ENCODE results near the gene EDN3.

EDN3 gene

DNA sequence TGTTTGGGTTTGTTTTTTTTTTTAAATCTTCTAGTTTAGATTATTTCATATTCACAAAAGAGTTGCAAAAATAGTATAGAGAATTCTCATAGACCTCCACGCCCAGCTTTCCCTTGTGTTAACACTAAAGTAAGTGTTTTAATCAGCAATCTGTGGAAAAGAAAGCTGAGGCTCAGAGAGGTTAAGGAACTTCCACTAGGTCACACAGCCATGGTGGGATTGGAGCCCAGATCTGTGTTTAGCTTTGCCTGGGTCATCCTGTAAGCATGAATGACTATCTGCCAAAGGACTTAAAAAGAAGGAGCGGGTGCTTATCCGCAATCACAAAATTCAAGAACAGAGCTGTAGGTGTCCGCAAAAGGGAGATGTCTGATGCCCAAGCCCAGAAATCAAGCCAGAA is 60.5 kb downstream of the EDN3 start:
- DNase-seq (ENCODE audit: low read depth in 1 of 2, low spot score in 1 of 2) = no peak

DNA sequence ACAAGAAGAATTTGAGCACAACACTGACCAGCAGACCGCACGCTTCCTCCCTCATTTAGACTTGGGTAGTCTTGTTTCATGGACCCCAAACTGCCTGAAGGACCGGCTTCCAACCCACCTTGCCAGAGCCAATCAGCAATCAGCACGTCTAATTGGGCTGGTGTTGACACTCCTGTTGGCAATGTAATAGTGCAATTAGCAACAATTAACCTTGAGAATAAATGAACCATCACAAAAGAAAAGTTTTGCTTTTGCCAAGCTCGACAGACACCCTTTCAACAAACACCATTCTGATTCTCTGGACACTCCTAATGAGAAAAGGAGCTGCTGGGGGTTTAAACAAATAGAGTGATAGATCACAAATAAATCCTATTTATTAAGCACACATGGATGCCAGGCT is 61.0 kb downstream of the EDN3 start:
- no peak for DNase-seq (ENCODE audit: low read depth in 1 of 2, low spot score in 1 of 2)

- no peak for DNase-seq (ENCODE audit: low read depth in 1 of 2, low spot score in 1 of 2)
These were observed 62.7 kb downstream of the EDN3 start for GRCh38 chr20:59363101-59363500.

DNA sequence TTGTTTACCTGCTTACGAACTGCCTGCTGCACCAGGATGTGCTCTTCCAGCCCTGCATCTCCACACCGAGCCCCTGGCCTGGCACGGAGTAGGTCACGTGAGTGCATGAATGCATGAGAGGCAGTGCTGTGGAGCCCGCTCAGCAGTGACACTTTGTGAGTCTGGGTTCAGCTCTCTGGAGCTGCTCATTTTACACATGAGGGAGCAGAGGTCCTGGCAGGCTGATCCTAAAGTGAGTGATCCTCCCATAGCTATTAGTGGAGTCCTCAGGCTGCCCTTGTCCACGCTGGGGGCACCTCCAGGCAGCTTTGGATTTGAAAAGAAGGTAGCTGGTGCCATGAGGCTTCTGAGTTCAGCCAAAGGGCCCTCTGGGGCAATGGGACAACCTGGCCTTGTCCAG is 64.2 kb downstream of the EDN3 start:
- no peak for DNase-seq (ENCODE audit: low read depth in 1 of 2, low spot score in 1 of 2)

DNA sequence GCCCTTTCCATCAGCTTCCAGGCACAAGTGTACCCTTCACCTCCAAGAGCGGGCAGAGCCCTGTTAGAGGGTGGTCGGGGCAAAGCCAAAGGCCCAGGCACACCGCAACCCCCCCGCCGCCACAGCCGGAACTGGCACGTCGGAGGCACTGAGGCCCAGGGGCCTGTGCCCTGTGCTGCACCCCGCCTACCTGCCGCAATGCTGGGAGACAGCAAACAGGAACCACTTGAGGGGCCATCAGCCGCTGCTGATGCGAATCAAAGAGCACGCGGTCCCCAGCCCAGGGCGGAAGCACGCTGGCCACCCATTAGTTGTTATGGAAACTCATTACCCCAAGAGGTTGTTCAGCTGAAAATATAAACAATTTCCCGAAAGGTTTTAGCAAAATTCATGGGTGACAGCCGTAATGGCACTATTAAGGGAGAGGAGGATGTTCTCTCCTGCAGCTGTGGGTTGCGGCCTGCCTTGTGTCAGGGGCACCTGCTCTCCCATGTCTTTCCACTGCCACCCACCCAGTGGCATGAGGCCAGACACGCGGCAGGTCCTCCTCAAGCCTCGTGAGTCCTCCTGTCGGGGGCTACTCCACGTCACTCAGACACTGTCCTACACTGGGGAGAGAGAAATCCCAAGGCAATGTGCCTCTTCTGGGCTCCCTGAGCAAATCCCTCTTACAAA is 65.3 kb downstream of the EDN3 start:
- DNase-seq (ENCODE audit: low read depth in 1 of 2, low spot score in 1 of 2) = no peak

- DNase-seq (ENCODE audit: low read depth in 1 of 2, low spot score in 1 of 2) = no peak
These were observed 71.0 kb downstream of the EDN3 start for GRCh38 chr20:59371431-59371830.

GRCh38 chr20:59374261-59374660 is 73.8 kb downstream of the EDN3 start:
- no peak for DNase-seq (ENCODE audit: low read depth in 1 of 2, low spot score in 1 of 2)

- no peak for DNase-seq (ENCODE audit: low read depth in 1 of 2, low spot score in 1 of 2)
These were observed 75.1 kb downstream of the EDN3 start for GRCh38 chr20:59375541-59375940.

All from stimulated activated CD4-positive, alpha-beta T cell treated with anti-CD3 and anti-CD28 coated beads, Interleukin-15, amount 100 ng/mL, for 1 hour (primary cell).